ENCODE measurements around the gene OR2K2. TPM values are rescaled to one million over a fixed set of nuclear protein-coding genes. Genes with fewer than 3 reads are reported as not detected.
"Not testable (repeated sequence)": the region's sequence is repeated elsewhere in the genome, so short reads cannot be mapped to it uniquely, and the experiment has no call there.

OR2K2 gene
- total and polyA plus RNA-seq, 5 experiments from 2014 or later = not detected

GRCh38 chr9:111287127-111287526 lies 42.9 kb downstream of the OR2K2 start:
- H3K4me3 Mint-ChIP-seq = no peak overlapping the region
- DNase-seq = no peak
- H3K4me1 Mint-ChIP-seq = no peaks in the 10 kb centered on the region
- H3K9me3 Mint-ChIP-seq = peaks cover 0 to 3% (median 0%) of the 10 kb centered on the region in 9 donors
- ATAC-seq = no peak
- H3K27me3 Mint-ChIP-seq = peaks cover 0 to 10% (median 8%) of the 10 kb centered on the region in 5 donors
- no peaks in the 10 kb centered on the region for H3K36me3 Mint-ChIP-seq
- POLR2A ChIA-PET = no interaction called here
- H3K27ac Mint-ChIP-seq = no peak overlapping the region

GRCh38 chr9:111284703-111285102 lies 45.3 kb downstream of the OR2K2 start:
- DNase-seq = no peak
- Mint-ChIP-seq H3K9me3 (peaks cover 0 to 3% (median 0%) of the 10 kb centered on the region in 9 donors), H3K4me3 (no peak overlapping the region), H3K27ac (no peak overlapping the region), H3K36me3 (no peaks in the 10 kb centered on the region), H3K27me3 (peaks cover 0 to 16% (median 8%) of the 10 kb centered on the region in 5 donors), H3K4me1 (no peaks in the 10 kb centered on the region)
- POLR2A ChIA-PET = no interaction called here
- ATAC-seq = no peak

GRCh38 chr9:111282845-111283244 lies 47.2 kb downstream of the OR2K2 start:
- no peaks in the 10 kb centered on the region for H3K4me1 Mint-ChIP-seq
- no peak for ATAC-seq
- H3K9me3 Mint-ChIP-seq = peaks cover 0 to 3% (median 0%) of the 10 kb centered on the region in 9 donors
- peaks cover 0 to 10% (median 8%) of the 10 kb centered on the region in 5 donors for H3K27me3 Mint-ChIP-seq
- H3K36me3 Mint-ChIP-seq = no peaks in the 10 kb centered on the region
- H3K4me3 Mint-ChIP-seq = no peak overlapping the region
- POLR2A ChIA-PET = interaction anchor here (0.7 kb wide), 1 partner anchor 18 kb away, joined by 3 read pairs; no protein-coding TSS in a partner anchor
- no peak overlapping the region for H3K27ac Mint-ChIP-seq
- no peak for DNase-seq

- POLR2A ChIA-PET, ATAC-seq, H3K36me3 Mint-ChIP-seq, H3K4me3 Mint-ChIP-seq, H3K27ac Mint-ChIP-seq, DNase-seq, H3K4me1 Mint-ChIP-seq, H3K9me3 Mint-ChIP-seq: not testable (repeated sequence)
- peaks cover 0 to 10% (median 5%) of the 10 kb centered on the region in 5 donors for H3K27me3 Mint-ChIP-seq
Observed at GRCh38 chr9:111280795-111281194, 49.2 kb downstream of the OR2K2 start.

Other genes starting within 250 kb of the OR2K2 start
- 10 to 100 TPM; 72.2 to 72.5 TPM for gene ECPAS, start 154.2 kb upstream of the OR2K2 start, total RNA-seq
- gene ECPAS, start 154.2 kb upstream of the OR2K2 start, polyA plus RNA-seq = 10 to 100 TPM in 2 of 3 donors, 1 to 10 TPM in 1; 9.7 to 12.9 (median 10.7) TPM
- gene ZNF483, start 195.0 kb upstream of the OR2K2 start, total RNA-seq = 10 to 100 TPM; 18.5 to 19.4 TPM
- gene ZNF483, start 195.0 kb upstream of the OR2K2 start, polyA plus RNA-seq = 1 to 10 TPM; 2.0 to 8.5 (median 7.9) TPM